SK-N-SH treated with all-trans-retinoic acid at 6 μM for 48 hours (cell line): Measurements from ENCODE around the gene OSER1.

ENCODE experiments used
- ATAC-seq: fragments of 200-7000 bp; cut with Tn5 transposase; 3 replicates; pipeline ENCODE4 v1.9.1; 2020; ENCODE audit warnings: mild to moderate bottlenecking, moderate library complexity
- ARNTL ChIP-seq: fragments of 450-650 bp; formaldehyde crosslinking; IDR thresholded peaks from 2 replicates; pipeline ENCODE4 v1.5.0; 2020; ENCODE audit warnings: low read depth, mild to moderate bottlenecking, moderate library complexity, borderline replicate concordance
- BACH2 ChIP-seq: fragments of 250-450 bp; sonication (Bioruptor Pico); IDR thresholded peaks from 2 replicates; pipeline ENCODE4 v1.9.0; 2021; ENCODE audit warnings: mild to moderate bottlenecking, borderline replicate concordance
- CREB5 ChIP-seq: fragments of 250-450 bp; sonication (Bioruptor Pico); IDR thresholded peaks from 2 replicates; pipeline ENCODE4 v1.5.1; 2020; ENCODE audit warnings: low read depth, mild to moderate bottlenecking, moderate library complexity
- CSDC2 ChIP-seq: fragments of 250-450 bp; sonication (Bioruptor Pico); IDR thresholded peaks from 2 replicates; pipeline ENCODE4 v1.5.0; 2020; ENCODE audit warnings: mild to moderate bottlenecking, moderate library complexity
- CSRNP3 ChIP-seq: fragments of 250-450 bp; sonication (Bioruptor Pico); IDR thresholded peaks from 2 replicates; pipeline ENCODE4 v1.5.1; 2021; ENCODE audit warnings: mild to moderate bottlenecking, moderate library complexity
- ESRRG ChIP-seq: fragments of 250-450 bp; sonication (Bioruptor Pico); IDR thresholded peaks from 2 replicates; pipeline ENCODE4 v1.6.1; 2021; ENCODE audit warnings: mild to moderate bottlenecking
- GLIS3 ChIP-seq: fragments of 250-450 bp; sonication (Bioruptor Pico); IDR thresholded peaks from 2 replicates; pipeline ENCODE4 v1.5.0; 2020; ENCODE audit warnings: mild to moderate bottlenecking, moderate library complexity
- ISL1 ChIP-seq: fragments of 250-450 bp; sonication (Bioruptor Pico); IDR thresholded peaks from 2 replicates; pipeline ENCODE4 v2.1.2; 2022; ENCODE audit warnings: mild to moderate bottlenecking, moderate library complexity
- OSR1 ChIP-seq: fragments of 250-450 bp; sonication (Bioruptor Pico); IDR thresholded peaks from 2 replicates; pipeline ENCODE4 v1.8.0; 2022; ENCODE audit warnings: moderate library complexity, mild to moderate bottlenecking, inconsistent platforms
- PATZ1 ChIP-seq: fragments of 250-450 bp; sonication (Bioruptor Pico); IDR thresholded peaks from 2 replicates; pipeline ENCODE4 v1.8.0; 2020; ENCODE audit warnings: mild to moderate bottlenecking, moderate library complexity, borderline replicate concordance
- POU6F1 ChIP-seq: fragments of 250-450 bp; sonication (Bioruptor Pico); IDR thresholded peaks from 2 replicates; pipeline ENCODE4 v1.8.0; 2021; ENCODE audit warnings: low read depth, mild to moderate bottlenecking, moderate library complexity, borderline replicate concordance
- PPARA ChIP-seq: fragments of 250-450 bp; sonication (Bioruptor Pico); IDR thresholded peaks from 2 replicates; pipeline ENCODE4 v1.5.0; 2020; ENCODE audit warnings: mild to moderate bottlenecking, borderline replicate concordance
- SNAI2 ChIP-seq: fragments of 250-450 bp; sonication (Bioruptor Pico); IDR thresholded peaks from 2 replicates; pipeline ENCODE4 v1.5.0; 2020; ENCODE audit warnings: mild to moderate bottlenecking, moderate library complexity
- TCF4 ChIP-seq: fragments of 250-450 bp; sonication (Bioruptor Pico); IDR thresholded peaks from 2 replicates; pipeline ENCODE4 v1.8.0; 2021; ENCODE audit warnings: mild to moderate bottlenecking, moderate library complexity, borderline replicate concordance
- TOX ChIP-seq: fragments of 250-450 bp; sonication (Bioruptor Pico); IDR thresholded peaks from 2 replicates; pipeline ENCODE4 v1.8.0; 2021; ENCODE audit warnings: mild to moderate bottlenecking, moderate library complexity, borderline replicate concordance
- TSHZ2 ChIP-seq: fragments of 250-450 bp; sonication (Bioruptor Pico); IDR thresholded peaks from 2 replicates; pipeline ENCODE4 v1.5.0; 2020; ENCODE audit warnings: mild to moderate bottlenecking, moderate library complexity
- ZC3H10 ChIP-seq: fragments of 250-450 bp; sonication (Bioruptor Pico); IDR thresholded peaks from 2 replicates; pipeline ENCODE4 v1.5.1; 2021; ENCODE audit warnings: mild to moderate bottlenecking, moderate library complexity
- ZFP3 ChIP-seq: fragments of 250-450 bp; sonication (Bioruptor Pico); IDR thresholded peaks from 2 replicates; pipeline ENCODE4 v1.5.0; 2020; ENCODE audit warnings: mild to moderate bottlenecking, moderate library complexity
- ZFP30 ChIP-seq: fragments of 450-650 bp; formaldehyde crosslinking; IDR thresholded peaks from 2 replicates; pipeline ENCODE4 v1.5.0; 2022; ENCODE audit warnings: mild to moderate bottlenecking, moderate library complexity
- ZNF565 ChIP-seq: fragments of 450-650 bp; formaldehyde crosslinking; conservative IDR thresholded peaks from 2 replicates; pipeline ENCODE4 v1.5.0; 2020; ENCODE audit warnings: low read depth, mild to moderate bottlenecking, moderate library complexity
- ZNF70 ChIP-seq: fragments of 450-650 bp; formaldehyde crosslinking; IDR thresholded peaks from 2 replicates; pipeline ENCODE4 v1.5.0; 2020; ENCODE audit warnings: mild to moderate bottlenecking, moderate library complexity
- ZNF8 ChIP-seq: fragments of 450-650 bp; formaldehyde crosslinking; IDR thresholded peaks from 2 replicates; pipeline ENCODE4 v1.5.0; 2020; ENCODE audit warnings: mild to moderate bottlenecking, moderate library complexity

OSER1 gene

DNA sequence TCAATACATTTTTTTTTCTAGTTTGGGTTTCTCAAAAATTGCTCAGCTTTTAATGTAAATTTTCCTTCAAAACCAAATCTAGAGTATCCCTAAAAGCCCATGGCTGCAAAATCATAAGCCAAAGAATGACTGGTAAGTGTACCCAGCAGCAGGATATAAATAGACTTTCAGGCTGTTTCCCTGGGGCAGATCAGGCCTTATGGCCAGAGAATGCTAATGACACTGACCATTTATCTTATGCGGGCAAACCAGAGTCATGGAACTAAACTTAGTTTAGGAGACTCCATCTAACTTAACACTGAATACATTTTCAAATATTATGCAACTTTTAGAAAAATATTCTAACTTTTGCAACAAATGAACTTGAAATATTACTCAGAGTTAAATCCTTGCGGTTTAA lies 7.4 kb downstream of the OSER1 start:
- no peak for TF ChIP-seq ARNTL
- TF ChIP-seq TOX = no peak
- TF ChIP-seq CSDC2 (CRISPR knock-in tag) = no peak
- TF ChIP-seq ESRRG = no peak
- no peak for TF ChIP-seq PPARA (CRISPR knock-in tag)
- TF ChIP-seq TCF4 (CRISPR knock-in tag) = no peak
- TF ChIP-seq PATZ1 = no peak
- TF ChIP-seq CSRNP3 (CRISPR knock-in tag) = no peak
- TF ChIP-seq OSR1 (CRISPR knock-in tag) = no peak
- no peak for TF ChIP-seq CREB5 (CRISPR knock-in tag)
- no peak for TF ChIP-seq ZFP30 (CRISPR knock-in tag)
- no peak for TF ChIP-seq GLIS3
- no peak for TF ChIP-seq ZNF70 (CRISPR knock-in tag)
- ATAC-seq = peak; percentile 75

GRCh38 chr20:44200983-44201382 lies 9.6 kb downstream of the OSER1 start:
- no peak for ATAC-seq
- TF ChIP-seq ZNF565 (CRISPR knock-in tag) (no peak), CREB5 (CRISPR knock-in tag) (no peak), TSHZ2 (no peak), ISL1 (CRISPR knock-in tag) (no peak), PATZ1 (no peak), SNAI2 (no peak), ZFP3 (CRISPR knock-in tag) (no peak), PPARA (CRISPR knock-in tag) (no peak), ZNF8 (CRISPR knock-in tag) (no peak), ARNTL (no peak), TOX (no peak), GLIS3 (no peak), ZFP30 (CRISPR knock-in tag) (no peak), ESRRG (no peak), POU6F1 (no peak), CSDC2 (CRISPR knock-in tag) (no peak), OSR1 (CRISPR knock-in tag) (no peak), CSRNP3 (CRISPR knock-in tag) (no peak), BACH2 (CRISPR knock-in tag) (no peak), ZC3H10 (CRISPR knock-in tag) (no peak)
